ENCODE data around the gene CARMIL1.
A peak's percentile ranks its signal among the peaks of the same experiment; 100 is the strongest.

The CARMIL1 gene

GRCh38 chr6:25462235-25462897 lies 183.2 kb downstream of the CARMIL1 start:
- H3K27ac ChIP-seq (ENCODE audit: low read depth, low read length) = peak overlapping the region; percentile 47

GRCh38 chr6:25463441-25463840 lies 184.3 kb downstream of the CARMIL1 start:
- H3K36me3 ChIP-seq (ENCODE audit: insufficient read depth, low read length) = no peaks in the 10 kb centered on the region
- no peak overlapping the region for H3K27ac ChIP-seq (ENCODE audit: low read depth, low read length)
- H3K4me3 ChIP-seq (ENCODE audit: low read length) = no peak overlapping the region
- H3K4me1 ChIP-seq (ENCODE audit: insufficient read depth, low read length) = peaks cover 37% of the 10 kb centered on the region
- H3K27me3 ChIP-seq (ENCODE audit: insufficient read depth, low read length) = no peaks in the 10 kb centered on the region
- H3K9me3 ChIP-seq (ENCODE audit: insufficient read depth, low read depth, low read length) = no peaks in the 10 kb centered on the region
- WGBS = 91% methylated on average over 3 of the region's 4 CpGs
- no peak overlapping the region for H3K9ac ChIP-seq (ENCODE audit: low read depth, low read length)

More at GRCh38 chr6:25462235-25462897, 183.2 kb downstream of the CARMIL1 start:
- peak overlapping the region; percentile 17; the same call in 1 of the 2 replicates for H3K4me3 ChIP-seq (ENCODE audit: low read length)
- no peaks in the 10 kb centered on the region for H3K36me3 ChIP-seq (ENCODE audit: insufficient read depth, low read length)
- 22% methylated on average over 4 of the region's 7 CpGs for WGBS
- H3K27me3 ChIP-seq (ENCODE audit: insufficient read depth, low read length) = no peaks in the 10 kb centered on the region
- peaks cover 37% of the 10 kb centered on the region for H3K4me1 ChIP-seq (ENCODE audit: insufficient read depth, low read length)
- no peak overlapping the region for H3K9ac ChIP-seq (ENCODE audit: low read depth, low read length)
- no peaks in the 10 kb centered on the region for H3K9me3 ChIP-seq (ENCODE audit: insufficient read depth, low read depth, low read length)

- Histone ChIP-seq H3K36me3 (ENCODE audit: insufficient read depth, low read length) (no peaks in the 10 kb centered on the region), H3K9me3 (ENCODE audit: insufficient read depth, low read depth, low read length) (no peaks in the 10 kb centered on the region), H3K27ac (ENCODE audit: low read depth, low read length) (no peak overlapping the region), H3K4me1 (ENCODE audit: insufficient read depth, low read length) (peaks cover 37% of the 10 kb centered on the region), H3K4me3 (ENCODE audit: low read length) (no peak overlapping the region), H3K9ac (ENCODE audit: low read depth, low read length) (no peak overlapping the region), H3K27me3 (ENCODE audit: insufficient read depth, low read length) (no peaks in the 10 kb centered on the region)
- WGBS = 33% methylated on average over 1 of the region's 1 CpG
Observed at GRCh38 chr6:25464225-25464624, 185.1 kb downstream of the CARMIL1 start.

GRCh38 chr6:25465941-25466340 lies 186.8 kb downstream of the CARMIL1 start:
- H3K4me1 ChIP-seq (ENCODE audit: insufficient read depth, low read length) = peaks cover 34% of the 10 kb centered on the region
- H3K9ac ChIP-seq (ENCODE audit: low read depth, low read length) = no peak overlapping the region
- H3K9me3 ChIP-seq (ENCODE audit: insufficient read depth, low read depth, low read length) = no peaks in the 10 kb centered on the region
- H3K27ac ChIP-seq (ENCODE audit: low read depth, low read length) = no peak overlapping the region
- H3K4me3 ChIP-seq (ENCODE audit: low read length) = no peak overlapping the region
- H3K27me3 ChIP-seq (ENCODE audit: insufficient read depth, low read length) = no peaks in the 10 kb centered on the region
- 93% methylated on average over 2 of the region's 2 CpGs for WGBS
- H3K36me3 ChIP-seq (ENCODE audit: insufficient read depth, low read length) = no peaks in the 10 kb centered on the region

- Histone ChIP-seq H3K4me1 (ENCODE audit: insufficient read depth, low read length) (peaks cover 7% of the 10 kb centered on the region; the same call in 1 of the 2 replicates), H3K36me3 (ENCODE audit: insufficient read depth, low read length) (peaks cover 9% of the 10 kb centered on the region), H3K27ac (ENCODE audit: low read depth, low read length) (no peak overlapping the region), H3K27me3 (ENCODE audit: insufficient read depth, low read length) (no peaks in the 10 kb centered on the region), H3K9ac (ENCODE audit: low read depth, low read length) (no peak overlapping the region), H3K9me3 (ENCODE audit: insufficient read depth, low read depth, low read length) (no peaks in the 10 kb centered on the region), H3K4me3 (ENCODE audit: low read length) (no peak overlapping the region)
- WGBS = 100% methylated on average over 1 of the region's 2 CpGs
Observed at GRCh38 chr6:25468881-25469280, 189.7 kb downstream of the CARMIL1 start.

- Histone ChIP-seq H3K27me3 (ENCODE audit: insufficient read depth, low read length) (no peaks in the 10 kb centered on the region), H3K27ac (ENCODE audit: low read depth, low read length) (no peak overlapping the region), H3K4me1 (ENCODE audit: insufficient read depth, low read length) (no peaks in the 10 kb centered on the region; the same call in 1 of the 2 replicates), H3K9ac (ENCODE audit: low read depth, low read length) (no peak overlapping the region), H3K4me3 (ENCODE audit: low read length) (no peak overlapping the region), H3K9me3 (ENCODE audit: insufficient read depth, low read depth, low read length) (no peaks in the 10 kb centered on the region), H3K36me3 (ENCODE audit: insufficient read depth, low read length) (peaks cover 9% of the 10 kb centered on the region)
Observed at GRCh38 chr6:25469797-25470388, 190.7 kb downstream of the CARMIL1 start.

GRCh38 chr6:25472306-25472705 lies 193.1 kb downstream of the CARMIL1 start:
- Histone ChIP-seq H3K36me3 (ENCODE audit: insufficient read depth, low read length) (peaks cover 9% of the 10 kb centered on the region), H3K9ac (ENCODE audit: low read depth, low read length) (no peak overlapping the region), H3K9me3 (ENCODE audit: insufficient read depth, low read depth, low read length) (no peaks in the 10 kb centered on the region), H3K27ac (ENCODE audit: low read depth, low read length) (no peak overlapping the region), H3K27me3 (ENCODE audit: insufficient read depth, low read length) (no peaks in the 10 kb centered on the region), H3K4me1 (ENCODE audit: insufficient read depth, low read length) (no peaks in the 10 kb centered on the region), H3K4me3 (ENCODE audit: low read length) (no peak overlapping the region)
- no CpG with 5 or more reads among the region's 3 CpGs for WGBS

GRCh38 chr6:25472906-25473305 lies 193.7 kb downstream of the CARMIL1 start:
- H3K9me3 ChIP-seq (ENCODE audit: insufficient read depth, low read depth, low read length) = no peaks in the 10 kb centered on the region
- no peak overlapping the region for H3K9ac ChIP-seq (ENCODE audit: low read depth, low read length)
- H3K4me3 ChIP-seq (ENCODE audit: low read length) = no peak overlapping the region

GRCh38 chr6:25473447-25473846 lies 194.3 kb downstream of the CARMIL1 start:
- no peaks in the 10 kb centered on the region for H3K4me1 ChIP-seq (ENCODE audit: insufficient read depth, low read length)
- no peak overlapping the region for H3K4me3 ChIP-seq (ENCODE audit: low read length)
- peaks cover 9% of the 10 kb centered on the region for H3K36me3 ChIP-seq (ENCODE audit: insufficient read depth, low read length)
- 97% methylated on average over 2 of the region's 3 CpGs for WGBS
- no peaks in the 10 kb centered on the region for H3K9me3 ChIP-seq (ENCODE audit: insufficient read depth, low read depth, low read length)
- no peak overlapping the region for H3K27ac ChIP-seq (ENCODE audit: low read depth, low read length)
- no peaks in the 10 kb centered on the region for H3K27me3 ChIP-seq (ENCODE audit: insufficient read depth, low read length)
- H3K9ac ChIP-seq (ENCODE audit: low read depth, low read length) = no peak overlapping the region

More at GRCh38 chr6:25472906-25473305, 193.7 kb downstream of the CARMIL1 start:
- no peak overlapping the region for H3K27ac ChIP-seq (ENCODE audit: low read depth, low read length)
- H3K36me3 ChIP-seq (ENCODE audit: insufficient read depth, low read length) = peaks cover 9% of the 10 kb centered on the region
- 94% methylated on average over 3 of the region's 3 CpGs for WGBS
- no peaks in the 10 kb centered on the region for H3K27me3 ChIP-seq (ENCODE audit: insufficient read depth, low read length)
- no peaks in the 10 kb centered on the region for H3K4me1 ChIP-seq (ENCODE audit: insufficient read depth, low read length)

GRCh38 chr6:25476126-25476525 lies 197.0 kb downstream of the CARMIL1 start:
- H3K4me3 ChIP-seq (ENCODE audit: low read length) = no peak overlapping the region
- WGBS = 97% methylated on average over 3 of the region's 3 CpGs
- H3K27me3 ChIP-seq (ENCODE audit: insufficient read depth, low read length) = no peaks in the 10 kb centered on the region
- no peaks in the 10 kb centered on the region for H3K9me3 ChIP-seq (ENCODE audit: insufficient read depth, low read depth, low read length)
- no peak overlapping the region for H3K9ac ChIP-seq (ENCODE audit: low read depth, low read length)
- no peak overlapping the region for H3K27ac ChIP-seq (ENCODE audit: low read depth, low read length)
- no peaks in the 10 kb centered on the region for H3K4me1 ChIP-seq (ENCODE audit: insufficient read depth, low read length)
- peaks cover 9% of the 10 kb centered on the region for H3K36me3 ChIP-seq (ENCODE audit: insufficient read depth, low read length)

- 94% methylated on average over 3 of the region's 4 CpGs for WGBS
- Histone ChIP-seq H3K27ac (ENCODE audit: low read depth, low read length) (no peak overlapping the region), H3K27me3 (ENCODE audit: insufficient read depth, low read length) (no peaks in the 10 kb centered on the region)
Observed at GRCh38 chr6:25477006-25477590, 197.9 kb downstream of the CARMIL1 start.

More at GRCh38 chr6:25477006-25477590, 197.9 kb downstream of the CARMIL1 start:
- H3K4me3 ChIP-seq (ENCODE audit: low read length) = no peak overlapping the region
- H3K36me3 ChIP-seq (ENCODE audit: insufficient read depth, low read length) = peaks cover 9% of the 10 kb centered on the region
- H3K9me3 ChIP-seq (ENCODE audit: insufficient read depth, low read depth, low read length) = no peaks in the 10 kb centered on the region
- no peak overlapping the region for H3K9ac ChIP-seq (ENCODE audit: low read depth, low read length)
- no peaks in the 10 kb centered on the region for H3K4me1 ChIP-seq (ENCODE audit: insufficient read depth, low read length)
